ENCODE measurements around the gene CACNG6.

- TF ChIP-seq POLR2A (IDR thresholded peaks at IDR 0.05; ENCODE audit: low read depth, low read length) (no peak), POLR2AphosphoS5 (IDR thresholded peaks at IDR 0.05; ENCODE audit: low read depth, low read length) (no peak)
Observed at GRCh38 chr19:54041969-54042606, 50.7 kb downstream of the CACNG6 start.
